Cardiac muscle cell (in vitro differentiated cells and primary cell): ENCODE measurements around the gene PCK1. TPM values are rescaled to one million over a fixed set of nuclear protein-coding genes. Genes with fewer than 3 reads are reported as not detected.

Experiments used
- DNase-seq, 2 donors: peaks; one replicate each; pipeline versions ENCODE4 v3.0.0 to v3.0.0-alpha.2; 2010 to 2017; ENCODE audit warnings: low read depth in 1 of 2, low spot score in 1 of 2
- H3K27ac ChIP-seq: fragments of 200-600 bp; sonication (generic); 2 replicates; pipeline ENCODE4 v1.5.1; 2016
- H3K27me3 ChIP-seq: fragments of 200-600 bp; sonication (generic); 2 replicates; pipeline ENCODE4 v1.6.0; 2016; ENCODE audit warnings: control low read depth
- H3K36me3 ChIP-seq: fragments of 200-600 bp; sonication (generic); 2 replicates; pipeline ENCODE4 v1.5.1; 2016; ENCODE audit warnings: control low read depth
- H3K4me1 ChIP-seq: fragments of 200-600 bp; sonication (generic); 2 replicates; pipeline ENCODE4 v1.8.1; 2017; ENCODE audit warnings: low read depth, mild to moderate bottlenecking, mixed run types
- H3K4me3 ChIP-seq: fragments of 200-600 bp; sonication (generic); 2 replicates; pipeline ENCODE4 v1.5.1; 2016; ENCODE audit warnings: mild to moderate bottlenecking
- H3K9me3 ChIP-seq: fragments of 200-600 bp; sonication (generic); 2 replicates; pipeline ENCODE4 v1.5.1; 2017; ENCODE audit warnings: low read depth, mild to moderate bottlenecking, control low read depth
- polyA plus RNA-seq: library from polyadenylated mRNA; unstranded; fragments of >200 nt; fragmentation: Nextera tagmentation; extraction: Ambion mirVana; gene quantifications from 2 replicates; pipeline ENCODE4 v1.2.1, GENCODE V29; 2016
- total RNA-seq: library from RNA; depleted of rRNA; stranded (reverse); fragments of >200 nt; gene quantifications from 2 replicates; pipeline ENCODE4 v1.2.3, GENCODE V29; 2016
- TF ChIP-seq, protein P1 (sequence below): IDR thresholded peaks from 2 replicates; pipeline ENCODE4 v1.5.1; 2012; ENCODE audit warnings: low read depth, mild to moderate bottlenecking, low read length

The PCK1 gene
- total and polyA plus RNA-seq, 2 experiments from 2014 or later: 1.6 TPM; not detected in 1

DNA sequence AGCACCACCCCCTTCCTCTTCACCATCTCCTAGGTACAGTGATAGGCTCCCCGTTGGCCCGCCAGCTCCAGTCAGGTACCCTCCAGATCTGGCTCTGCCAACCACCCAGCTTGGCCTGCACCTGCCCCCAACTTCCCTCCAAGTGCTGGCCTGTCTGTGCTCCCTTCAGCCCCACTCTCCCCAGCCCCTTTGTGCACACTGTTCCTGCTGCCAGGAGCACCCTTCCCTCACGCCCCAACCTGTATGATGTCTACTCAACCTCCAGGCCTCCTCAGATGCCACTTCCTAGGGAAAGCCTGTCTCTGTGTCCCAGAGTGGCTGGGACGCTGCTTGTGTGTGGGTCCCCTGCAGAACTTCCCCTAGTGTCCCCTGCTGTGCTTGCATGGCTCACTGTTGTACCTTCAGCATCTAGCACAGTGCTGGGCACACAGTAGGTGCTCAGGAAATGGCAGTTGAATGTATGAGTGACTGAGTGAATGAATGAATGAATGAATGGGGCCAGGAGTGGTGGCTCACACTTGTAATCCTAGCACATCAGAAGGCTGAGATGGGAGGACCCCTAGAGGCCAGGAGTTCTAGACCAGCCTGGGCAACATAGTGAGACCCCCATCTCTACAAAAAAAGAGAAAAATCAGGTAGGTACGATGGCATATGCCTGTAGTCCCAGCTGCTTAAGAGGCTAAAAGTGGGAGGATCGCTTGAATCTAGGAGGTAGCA lies 56.3 kb downstream of the PCK1 start:
- Histone ChIP-seq H3K36me3 (no peaks in the 10 kb centered on the region), H3K4me1 (no peaks in the 10 kb centered on the region), H3K27me3 (peaks cover 11% of the 10 kb centered on the region), H3K9me3 (no peaks in the 10 kb centered on the region), H3K27ac (no peak overlapping the region), H3K4me3 (no peak overlapping the region)
- TF ChIP-seq, protein P1, sequence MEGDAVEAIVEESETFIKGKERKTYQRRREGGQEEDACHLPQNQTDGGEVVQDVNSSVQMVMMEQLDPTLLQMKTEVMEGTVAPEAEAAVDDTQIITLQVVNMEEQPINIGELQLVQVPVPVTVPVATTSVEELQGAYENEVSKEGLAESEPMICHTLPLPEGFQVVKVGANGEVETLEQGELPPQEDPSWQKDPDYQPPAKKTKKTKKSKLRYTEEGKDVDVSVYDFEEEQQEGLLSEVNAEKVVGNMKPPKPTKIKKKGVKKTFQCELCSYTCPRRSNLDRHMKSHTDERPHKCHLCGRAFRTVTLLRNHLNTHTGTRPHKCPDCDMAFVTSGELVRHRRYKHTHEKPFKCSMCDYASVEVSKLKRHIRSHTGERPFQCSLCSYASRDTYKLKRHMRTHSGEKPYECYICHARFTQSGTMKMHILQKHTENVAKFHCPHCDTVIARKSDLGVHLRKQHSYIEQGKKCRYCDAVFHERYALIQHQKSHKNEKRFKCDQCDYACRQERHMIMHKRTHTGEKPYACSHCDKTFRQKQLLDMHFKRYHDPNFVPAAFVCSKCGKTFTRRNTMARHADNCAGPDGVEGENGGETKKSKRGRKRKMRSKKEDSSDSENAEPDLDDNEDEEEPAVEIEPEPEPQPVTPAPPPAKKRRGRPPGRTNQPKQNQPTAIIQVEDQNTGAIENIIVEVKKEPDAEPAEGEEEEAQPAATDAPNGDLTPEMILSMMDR: no peak
- DNase-seq: no peak

Other genes starting within 250 kb of the PCK1 start
- gene SPO11, start 231.3 kb upstream of the PCK1 start, total RNA-seq: not detected in 2 replicates
- gene SPO11, start 231.3 kb upstream of the PCK1 start, polyA plus RNA-seq: not detected in 2 replicates
- gene RAE1, start 209.9 kb upstream of the PCK1 start, total RNA-seq: 34.2 and 46.1 TPM in 2 replicates
- gene RAE1, start 209.9 kb upstream of the PCK1 start, polyA plus RNA-seq: 72.4 and 74.1 TPM in 2 replicates
- gene RBM38, start 169.7 kb upstream of the PCK1 start, total RNA-seq: 420 and 625 TPM in 2 replicates
- gene RBM38, start 169.7 kb upstream of the PCK1 start, polyA plus RNA-seq: 404 and 626 TPM in 2 replicates
- 0.09 TPM in 1 of 2 replicates, not detected in the other for gene CTCFL, start 36.0 kb upstream of the PCK1 start, total RNA-seq
- 0.09 TPM in 1 of 2 replicates, not detected in the other for gene CTCFL, start 36.0 kb upstream of the PCK1 start, polyA plus RNA-seq
- not detected in 2 replicates for gene ZBP1, start 59.3 kb downstream of the PCK1 start, total RNA-seq
- not detected in 2 replicates for gene ZBP1, start 59.3 kb downstream of the PCK1 start, polyA plus RNA-seq
- gene PMEPA1, start 148.9 kb downstream of the PCK1 start, total RNA-seq: 2.4 and 8.8 TPM in 2 replicates
- gene PMEPA1, start 148.9 kb downstream of the PCK1 start, polyA plus RNA-seq: 10.5 and 10.9 TPM in 2 replicates